Heart left ventricle (tissue), 13 donors: Measurements from ENCODE around the gene AKTIP.

ENCODE experiments used
- POLR2A ChIP-seq, 2 donors: fragments of 450-650 bp; IDR thresholded peaks; one replicate each; pipeline ENCODE4 v1.6.1; 2017; ENCODE audit warnings: antibody characterized with exemption in 2 of 2, mild to moderate bottlenecking in 2 of 2, moderate library complexity in 2 of 2
- TF ChIP-seq, protein P1 (sequence below), 12 donors: fragments of 200-600 bp; sonication (generic) in 4 of 12; IDR thresholded peaks; one replicate each; pipeline versions ENCODE4 v1.5.0 to v1.8.0; 2018 to 2022; ENCODE audit warnings: antibody characterized with exemption in 12 of 12, mild to moderate bottlenecking in 5 of 12
- donor health status: ischemic (EF 13 %, LVEDD 7.1; RV severe dilation, severe dysfunction).
- donor health status: DM: no; HTN: yes; CAD: no.
- donor health status: DM: no; HTN: no; CAD: no.
- donor health status: ischemic (EF 25% LVEDD 6.9; RV normal size, moderate dysfunction).
- donor health status: ischemic (EF 25% LVEDD 5.7; RV mildly dilated, moderate dysfunction).
- donor health status: ischemic (EF 35%, LVEDD 5.7; RV mildly dilated, moderate dysfunction).
- donor health status: nonischemic (EF 11% LVEDD 7.7; RV severe dilation, severe dysfunction).
- donor health status: DM: yes; HTN: yes; CAD: no.
- donor health status: PGD.
- donor health status: ischemic (EF 29% LVEDD 5.4; RV normal size, mild dysfunction).
- donor health status: nonischemic (EF 23%, LVEDD 6.1; RV moderate dilation, normal function).

- TF ChIP-seq POLR2A (IDR thresholded peaks at IDR 0.05) = no peak
- TF ChIP-seq, protein P1, sequence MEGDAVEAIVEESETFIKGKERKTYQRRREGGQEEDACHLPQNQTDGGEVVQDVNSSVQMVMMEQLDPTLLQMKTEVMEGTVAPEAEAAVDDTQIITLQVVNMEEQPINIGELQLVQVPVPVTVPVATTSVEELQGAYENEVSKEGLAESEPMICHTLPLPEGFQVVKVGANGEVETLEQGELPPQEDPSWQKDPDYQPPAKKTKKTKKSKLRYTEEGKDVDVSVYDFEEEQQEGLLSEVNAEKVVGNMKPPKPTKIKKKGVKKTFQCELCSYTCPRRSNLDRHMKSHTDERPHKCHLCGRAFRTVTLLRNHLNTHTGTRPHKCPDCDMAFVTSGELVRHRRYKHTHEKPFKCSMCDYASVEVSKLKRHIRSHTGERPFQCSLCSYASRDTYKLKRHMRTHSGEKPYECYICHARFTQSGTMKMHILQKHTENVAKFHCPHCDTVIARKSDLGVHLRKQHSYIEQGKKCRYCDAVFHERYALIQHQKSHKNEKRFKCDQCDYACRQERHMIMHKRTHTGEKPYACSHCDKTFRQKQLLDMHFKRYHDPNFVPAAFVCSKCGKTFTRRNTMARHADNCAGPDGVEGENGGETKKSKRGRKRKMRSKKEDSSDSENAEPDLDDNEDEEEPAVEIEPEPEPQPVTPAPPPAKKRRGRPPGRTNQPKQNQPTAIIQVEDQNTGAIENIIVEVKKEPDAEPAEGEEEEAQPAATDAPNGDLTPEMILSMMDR (IDR thresholded peaks at IDR 0.05) = no peak
Measured at GRCh38 chr16:53457670-53458069, 45.3 kb downstream of the AKTIP start.
